Heart right ventricle (tissue), 16 donors: ENCODE measurements around the gene OLFM3. TPM values are rescaled to one million over a fixed set of nuclear protein-coding genes. Genes with fewer than 3 reads are reported as not detected.

Experiments used
- ATAC-seq, 8 donors: fragments of 200-7000 bp; cut with Tn5 transposase; one replicate each; pipeline ENCODE4 v1.9.1; 2020; ENCODE audit warnings: mild to moderate bottlenecking in 8 of 8, moderate library complexity in 8 of 8, moderate number of reproducible peaks in 1 of 8
- DNase-seq, 2 donors: peaks; one replicate each; pipeline ENCODE4 v3.0.0-alpha.2; 2020
- H3K27ac ChIP-seq, 10 donors: fragments of 200-600 bp; sonication (generic) in 2 of 10; one replicate each; pipeline versions ENCODE4 v1.5.0 to v1.8.0; 2020 to 2022; ENCODE audit warnings: mild to moderate bottlenecking in 3 of 10
- H3K27me3 ChIP-seq, 7 donors: fragments of 200-600 bp; one replicate each; pipeline ENCODE4 v1.8.0; 2021 to 2022; ENCODE audit warnings: mild to moderate bottlenecking in 2 of 7
- H3K36me3 ChIP-seq, 9 donors: fragments of 200-600 bp; sonication (generic) in 1 of 9; one replicate each; pipeline versions ENCODE4 v1.5.0 to v1.8.0; 2020 to 2022; ENCODE audit warnings: mild to moderate bottlenecking in 2 of 9
- H3K4me1 ChIP-seq, 9 donors: fragments of 200-600 bp; sonication (generic) in 1 of 9; one replicate each; pipeline versions ENCODE4 v1.5.0 to v1.8.0; 2020 to 2022; ENCODE audit warnings: mild to moderate bottlenecking in 4 of 9
- H3K4me3 ChIP-seq, 10 donors: fragments of 200-600 bp; sonication (generic) in 2 of 10; one replicate each; pipeline versions ENCODE4 v1.5.0 to v1.8.0; 2020 to 2022; ENCODE audit warnings: mild to moderate bottlenecking in 7 of 10, moderate library complexity in 2 of 10
- H3K9me3 ChIP-seq, 11 donors: fragments of 200-600 bp in 10 of 11; sonication (generic) in 2 of 11; one replicate each; pipeline versions ENCODE4 v1.5.0 to v1.8.0; 2013 to 2022; ENCODE audit warnings: mild to moderate bottlenecking in 2 of 11, control low read depth in 1 of 11, moderate library complexity in 1 of 11
- CTCF ChIP-seq, 9 donors: fragments of 200-600 bp; sonication (generic) in 2 of 9; IDR thresholded peaks; one replicate each; pipeline versions ENCODE4 v1.5.0 to v1.8.0; 2021 to 2022; ENCODE audit warnings: antibody characterized with exemption in 9 of 9, mild to moderate bottlenecking in 5 of 9, moderate library complexity in 1 of 9
- WGBS, 2 donors: extraction: QIAGEN DNeasy Blood & Tissue Kit; methylation state at CpG; one replicate each; pipeline ENCODE4 v1.1.7; 2013; ENCODE audit warnings: inconsistent platforms in 1 of 2; 5-methylcytosine and 5-hydroxymethylcytosine counted together
- intact Hi-C, 10 donors: fragments of 100-400 bp; cut with DNase I; formaldehyde crosslinking; loops; one replicate each; pipeline versions ENCODE4 v1.11.1 to v1.14.2; 2022
- polyA plus RNA-seq, 2 donors: library from polyadenylated mRNA; stranded (reverse); fragments of 200-250 nt; gene quantifications; one replicate each; pipeline ENCODE4 v1.2.3, GENCODE V29; 2013
- total RNA-seq, 10 donors: library from RNA; stranded (reverse); fragmentation: NEBNext Ultra II Directional in 3 of 10; extraction: Animal tissue kit (Norgen Biotek cat#: 25700) in 3 of 10; gene quantifications; one replicate each; pipeline versions ENCODE4 v1.2.1 to v1.2.4, GENCODE V29; 2021 to 2023
- donor health status: Arrhythmogenic right ventricular cardiomyopathy.
- donor health status: ischemic (EF 13 %, LVEDD 7.1; RV severe dilation, severe dysfunction).
- donor health status: healthy with polysubstance abuse.
- donor health status: DM: no; HTN: yes; CAD: no.
- donor health status: DM: no; HTN: no; CAD: no.
- donor health status: ischemic (EF 25% LVEDD 6.9; RV normal size, moderate dysfunction).
- donor health status: ischemic (EF 25% LVEDD 5.7; RV mildly dilated, moderate dysfunction).
- donor health status: healthy.
- donor health status: DM: yes; HTN: yes; CAD: no.
- donor health status: Ischemic cardiomyopathy.
- donor health status: ischemic (EF 35%, LVEDD 5.7; RV mildly dilated, moderate dysfunction).
- donor health status: nonischemic (EF 11% LVEDD 7.7; RV severe dilation, severe dysfunction).
- donor health status: DM: yes; HTN: yes; CAD: no.
- donor health status: PGD.
- donor health status: ischemic (EF 29% LVEDD 5.4; RV normal size, mild dysfunction).
- donor health status: nonischemic (EF 23%, LVEDD 6.1; RV moderate dilation, normal function).

OLFM3 gene
- total and polyA plus RNA-seq, 12 donors, result 0.12 TPM; not detected in 11

DNA sequence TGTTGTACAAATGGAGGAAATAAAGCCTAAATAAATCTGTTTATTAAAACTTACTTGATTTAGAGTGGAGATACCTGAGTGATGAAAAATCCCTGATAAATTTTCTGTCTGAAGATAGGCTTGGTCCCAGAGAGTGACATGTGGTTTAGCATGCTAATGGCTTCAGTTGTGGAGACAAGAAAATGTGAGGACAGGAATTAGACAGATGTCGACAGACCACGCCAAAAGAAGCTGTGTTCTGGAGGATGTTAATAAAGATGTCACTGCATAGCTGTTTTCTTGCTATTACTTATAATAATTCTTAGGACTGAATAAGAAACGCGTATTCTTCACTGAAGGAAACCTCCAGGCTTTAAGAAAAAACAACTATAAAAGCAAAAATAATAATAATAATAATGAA is 154.9 kb downstream of the OLFM3 start:
- Histone ChIP-seq H3K9me3 (no peaks in the 10 kb centered on the region), H3K27me3 (peaks cover 0 to 34% (median 4%) of the 10 kb centered on the region in 7 donors), H3K4me1 (no peaks in the 10 kb centered on the region), H3K27ac (no peak overlapping the region), H3K36me3 (no peaks in the 10 kb centered on the region), H3K4me3 (no peak overlapping the region)
- WGBS, 2 donors, result 69 to 75% methylated on average over 4 of the region's 4 CpGs
- ATAC-seq, result no peak
- DNase-seq, result no peak
- TF ChIP-seq CTCF (IDR thresholded peaks at IDR 0.05), result no peak
- intact Hi-C loops, result no loop called here

GRCh38 chr1:101835988-101836387 is 160.7 kb downstream of the OLFM3 start:
- intact Hi-C loops, result no loop called here
- no peaks in the 10 kb centered on the region for H3K27me3 ChIP-seq
- H3K27ac ChIP-seq, result no peak overlapping the region
- no peaks in the 10 kb centered on the region for H3K36me3 ChIP-seq
- H3K4me1 ChIP-seq, result no peaks in the 10 kb centered on the region
- TF ChIP-seq CTCF (IDR thresholded peaks at IDR 0.05), result no peak
- no peak for ATAC-seq
- no peak for DNase-seq
- H3K9me3 ChIP-seq, result no peaks in the 10 kb centered on the region
- H3K4me3 ChIP-seq, result no peak overlapping the region
- 62% methylated on average over 2 of the region's 2 CpGs for WGBS, 2 donors

GRCh38 chr1:101833312-101833711 is 163.4 kb downstream of the OLFM3 start:
- no peak for ATAC-seq
- intact Hi-C loops, result no loop called here
- Histone ChIP-seq H3K4me3 (no peak overlapping the region), H3K27ac (no peak overlapping the region), H3K9me3 (no peaks in the 10 kb centered on the region), H3K27me3 (no peaks in the 10 kb centered on the region), H3K36me3 (no peaks in the 10 kb centered on the region), H3K4me1 (no peaks in the 10 kb centered on the region)
- no peak for TF ChIP-seq CTCF (IDR thresholded peaks at IDR 0.05)
- DNase-seq, result no peak
- 54 to 60% methylated on average over 4 of the region's 4 CpGs for WGBS, 2 donors

DNA sequence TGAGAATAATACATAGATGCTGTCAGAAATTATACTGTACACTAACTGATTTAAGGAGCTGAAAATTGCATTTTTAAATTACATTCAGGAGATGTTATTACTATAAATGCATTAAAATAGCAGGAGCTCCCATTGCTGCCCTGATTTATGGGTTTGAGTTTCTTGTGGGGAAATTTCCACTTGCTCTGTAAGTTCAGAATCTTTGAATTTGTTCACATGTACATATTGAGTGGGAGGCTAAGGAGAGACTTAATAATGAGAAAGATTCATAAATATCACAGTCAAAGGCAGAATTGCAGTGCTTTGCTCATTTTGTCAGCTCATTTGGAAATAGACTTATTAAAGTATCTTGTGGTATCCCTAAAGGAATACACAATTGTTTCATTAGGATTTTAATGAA is 170.3 kb downstream of the OLFM3 start:
- no peaks in the 10 kb centered on the region for H3K4me1 ChIP-seq
- no peaks in the 10 kb centered on the region for H3K9me3 ChIP-seq
- intact Hi-C loops, result loop anchor here in 3 of 10 donors (10.0 kb wide), 2 partner anchors 138 to 358 kb away; no protein-coding TSS in a partner anchor
- no peaks in the 10 kb centered on the region for H3K27me3 ChIP-seq
- H3K4me3 ChIP-seq, result no peak overlapping the region
- ATAC-seq (no peak), DNase-seq (no peak)
- H3K36me3 ChIP-seq, result no peaks in the 10 kb centered on the region
- H3K27ac ChIP-seq, result no peak overlapping the region
- TF ChIP-seq CTCF (IDR thresholded peaks at IDR 0.05), result no peak
